GM19328 (cell line): ENCODE results near the gene MBD3.

Source experiments
- ATAC-seq: cut with Tn5 transposase; IDR thresholded peaks from one replicate; pipeline ENCODE4 v1.9.1; 2021; ENCODE audit warnings: mild to moderate bottlenecking, moderate library complexity; ENCODE audit not compliant: unreplicated experiment

Gene MBD3

GRCh38 chr19:1601613-1602064 lies 9.0 kb upstream of the MBD3 start:
- no peak for ATAC-seq

DNA sequence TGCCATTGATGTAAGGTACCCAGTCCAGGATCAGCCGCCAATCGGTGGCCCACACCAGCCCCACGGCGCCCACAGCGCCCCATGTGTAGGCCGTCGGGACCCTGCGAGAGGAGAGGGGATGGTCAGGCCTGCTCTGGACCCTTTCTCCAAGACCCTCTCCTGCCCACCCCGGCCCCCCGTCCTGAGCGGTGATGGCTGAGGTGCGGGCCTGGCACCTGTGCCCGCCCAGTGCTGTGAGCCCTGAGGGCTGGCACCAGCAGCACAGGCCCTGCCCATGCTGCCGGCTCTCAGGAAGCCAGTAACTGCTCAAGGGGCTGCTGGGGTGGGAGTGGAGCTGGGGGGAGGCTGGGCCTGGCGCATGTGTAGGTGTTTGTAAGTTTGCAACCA lies 6.8 kb upstream of the MBD3 start:
- ATAC-seq = no peak

GRCh38 chr19:1598777-1599459 lies 6.3 kb upstream of the MBD3 start:
- ATAC-seq = no peak

DNA sequence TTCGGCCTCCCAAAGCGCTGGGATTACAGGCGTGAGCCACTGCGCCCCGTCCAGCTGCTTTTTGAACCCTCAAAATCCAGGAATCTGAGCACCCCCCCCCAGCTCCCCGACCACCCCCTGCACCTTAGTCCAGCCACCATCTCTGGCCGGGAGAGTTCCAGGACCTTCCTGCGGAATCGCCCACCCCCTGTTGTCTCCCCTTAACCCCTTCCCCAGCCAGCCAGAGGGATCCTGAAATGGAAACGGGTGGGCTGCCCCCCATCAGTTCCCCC lies 772 bp upstream of the MBD3 start:
- no peak for ATAC-seq

DNA sequence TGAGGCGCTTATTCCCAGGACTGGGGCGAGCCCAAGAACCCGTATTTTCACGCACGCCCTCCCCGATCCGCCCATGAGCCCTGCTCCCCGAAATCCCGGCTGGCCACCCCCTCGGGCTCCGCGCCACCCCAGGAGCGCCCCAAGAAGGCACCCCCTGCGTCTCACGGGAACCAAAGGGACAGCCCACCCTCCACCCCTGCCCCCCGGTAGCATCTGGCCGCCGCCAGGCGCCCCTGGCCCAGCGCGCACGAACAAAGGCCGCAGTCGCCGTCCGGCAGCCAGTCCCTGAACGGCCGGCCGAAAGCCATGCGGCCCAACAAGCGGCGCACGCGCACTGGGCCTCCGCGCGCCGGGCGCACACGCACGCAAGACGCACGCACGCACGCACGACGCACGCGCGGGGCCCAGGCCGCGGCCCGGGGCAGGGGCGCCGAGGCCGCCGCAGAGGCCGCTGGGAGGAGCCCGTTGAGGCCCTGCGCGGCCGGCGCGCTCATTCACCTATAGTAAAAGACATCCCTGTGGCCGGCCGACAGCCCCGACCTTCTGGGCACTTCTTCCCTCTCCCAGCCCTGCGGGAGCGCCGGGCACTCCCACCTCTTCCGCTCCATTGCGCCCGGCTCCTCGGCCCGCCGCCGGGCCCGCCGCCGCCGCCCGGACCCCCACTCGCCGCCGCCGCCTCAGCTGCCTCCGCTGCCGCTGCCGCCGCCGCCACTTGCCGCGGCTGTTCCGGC lies 476 bp downstream of the MBD3 start:
- peak; percentile 73 for ATAC-seq

DNA sequence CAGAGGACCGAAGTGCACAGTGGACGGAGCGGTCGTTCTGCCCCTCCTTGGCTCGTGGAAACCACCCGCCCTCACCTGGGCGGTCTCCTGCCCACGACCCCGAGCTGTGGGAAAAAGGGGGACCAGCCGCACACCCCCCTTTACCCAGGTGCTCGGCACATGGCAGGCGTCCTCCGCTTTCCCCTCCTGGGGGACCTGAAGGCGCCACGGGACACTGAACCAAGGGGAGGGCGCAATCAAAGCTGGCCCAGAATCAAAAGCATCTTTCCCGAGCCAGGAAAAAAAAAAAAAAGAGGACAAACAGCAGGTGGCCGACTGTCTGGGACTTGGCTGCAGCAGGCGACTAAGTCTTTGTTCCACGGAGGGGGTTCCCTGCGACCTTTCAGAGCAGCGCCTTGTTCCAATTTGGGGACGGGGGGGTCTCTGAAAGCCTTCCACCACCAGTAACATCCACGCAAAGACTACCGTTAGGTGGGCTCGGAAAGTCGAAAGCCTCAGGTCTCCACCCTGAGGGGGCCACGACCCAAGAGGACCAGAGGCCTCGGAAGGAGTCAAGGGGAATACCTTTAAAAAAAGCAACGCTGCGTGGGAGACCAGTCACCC lies 1.1 kb downstream of the MBD3 start:
- no peak for ATAC-seq

GRCh38 chr19:1590641-1591397 lies 1.8 kb downstream of the MBD3 start:
- ATAC-seq = no peak

DNA sequence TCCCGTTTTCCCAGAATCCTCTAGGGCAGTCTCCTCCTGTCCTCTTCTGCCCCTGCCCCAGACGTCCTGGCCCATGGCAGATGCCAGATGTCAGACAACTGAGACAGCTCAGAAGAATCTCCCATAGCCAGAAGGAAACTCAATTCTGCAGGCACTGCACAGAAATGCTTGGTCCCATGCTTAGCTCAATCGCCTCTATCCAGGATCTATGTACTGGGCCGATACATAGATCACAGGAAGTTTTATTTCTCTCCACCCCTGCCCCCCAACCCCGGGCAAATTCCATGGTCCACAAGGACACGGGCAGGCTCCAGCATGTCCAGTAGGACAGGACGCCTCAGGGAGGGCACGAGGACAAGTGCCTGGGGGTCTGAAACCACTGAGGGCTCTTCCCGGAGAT lies 4.8 kb downstream of the MBD3 start:
- ATAC-seq = no peak

DNA sequence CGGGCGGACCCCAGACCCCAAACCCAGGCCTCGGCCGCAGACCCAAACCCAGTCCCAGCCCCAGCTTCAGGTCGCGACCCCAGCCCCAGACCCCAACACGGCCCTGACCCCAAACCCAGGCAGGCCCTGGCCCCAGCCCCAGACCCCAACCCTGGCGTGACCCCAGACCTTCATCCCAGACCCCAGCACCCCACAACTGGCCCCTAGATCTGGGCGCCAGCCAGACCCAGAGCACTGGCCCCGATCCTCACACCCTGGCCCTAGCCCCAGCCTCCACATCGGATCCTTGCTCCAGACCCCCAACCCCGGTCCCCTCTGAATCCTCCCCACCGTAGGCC lies 7.5 kb downstream of the MBD3 start:
- no peak for ATAC-seq

DNA sequence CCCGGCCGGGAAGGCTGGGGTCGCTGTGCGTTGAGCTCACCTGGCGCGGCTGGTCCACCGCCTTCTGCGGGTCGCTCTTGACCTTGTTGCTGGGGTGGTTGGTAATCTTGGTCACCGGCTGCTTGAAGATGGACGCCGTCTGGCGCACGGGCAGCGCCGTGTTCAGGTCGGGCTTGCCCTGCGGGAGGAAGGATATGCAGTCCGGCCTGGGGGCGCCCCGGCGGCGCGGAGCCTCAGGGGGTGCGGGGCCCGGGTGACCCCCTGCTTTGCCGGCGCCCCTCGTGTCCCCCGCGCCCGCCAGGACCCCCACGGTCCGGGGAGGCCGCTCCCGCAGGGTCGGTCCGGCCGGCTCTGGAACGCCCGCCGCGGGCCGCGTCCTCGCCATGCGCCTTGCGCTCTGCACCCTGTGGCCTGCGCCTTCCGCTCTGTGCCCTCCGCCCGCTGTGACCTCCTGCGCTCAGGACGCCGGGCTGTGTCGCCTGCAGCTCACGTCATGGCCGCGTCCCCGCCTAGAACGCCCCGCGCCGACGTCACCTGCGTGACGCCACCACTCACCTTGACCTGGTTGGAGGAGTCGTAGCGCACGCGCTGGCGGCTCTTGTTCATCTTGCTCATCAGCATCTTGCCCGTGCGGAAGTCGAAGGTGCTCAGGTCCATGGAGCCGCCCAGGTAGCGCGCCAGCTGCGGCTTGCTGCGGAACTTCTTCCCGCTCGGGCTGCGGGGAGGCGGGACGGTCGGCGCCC lies 8.0 kb downstream of the MBD3 start:
- ATAC-seq = no peak

- no peak for ATAC-seq
Observed at GRCh38 chr19:1582201-1582600, 10.5 kb downstream of the MBD3 start.

DNA sequence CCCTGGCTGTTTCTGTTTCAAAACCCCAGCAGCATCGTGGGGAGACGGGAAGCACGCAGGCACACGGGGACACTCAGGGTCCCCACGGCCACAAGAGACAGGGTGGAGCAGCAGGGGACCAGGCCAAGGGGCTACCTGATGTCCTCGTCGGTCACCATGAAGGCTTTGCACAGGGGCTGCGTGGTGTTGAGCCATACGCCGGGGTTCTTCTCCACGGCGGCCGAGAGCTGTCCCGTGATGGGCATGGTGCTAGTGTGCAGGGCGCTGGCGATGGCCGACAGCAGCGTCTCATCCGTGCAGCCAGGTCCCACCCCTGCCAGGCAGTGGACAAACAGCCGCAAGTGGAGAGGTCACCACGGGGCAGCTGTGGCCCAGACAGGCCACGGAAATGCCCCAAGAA lies 11.7 kb downstream of the MBD3 start:
- ATAC-seq = no peak

DNA sequence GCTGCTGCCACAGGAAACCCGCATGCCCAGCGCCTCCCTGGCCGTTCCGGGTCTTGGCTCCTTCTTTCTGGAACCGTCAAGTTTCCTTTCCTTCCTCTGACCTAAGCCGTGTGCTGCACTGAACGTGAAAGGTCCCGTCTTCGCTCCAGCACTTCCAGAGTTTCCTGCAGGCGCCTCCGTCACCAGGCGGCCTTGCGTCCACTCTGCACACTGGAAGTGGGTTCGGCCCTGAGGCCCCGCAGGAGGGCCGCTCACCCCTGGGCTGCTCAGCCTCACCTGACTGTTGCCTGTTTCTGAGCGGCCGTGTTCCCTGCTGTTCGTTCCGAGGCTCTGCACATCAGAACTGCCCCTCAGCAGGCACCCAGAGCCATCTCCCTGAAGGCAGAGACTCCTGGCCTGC lies 12.3 kb downstream of the MBD3 start:
- no peak for ATAC-seq

GRCh38 chr19:1579222-1579621 lies 13.4 kb downstream of the MBD3 start:
- no peak for ATAC-seq

DNA sequence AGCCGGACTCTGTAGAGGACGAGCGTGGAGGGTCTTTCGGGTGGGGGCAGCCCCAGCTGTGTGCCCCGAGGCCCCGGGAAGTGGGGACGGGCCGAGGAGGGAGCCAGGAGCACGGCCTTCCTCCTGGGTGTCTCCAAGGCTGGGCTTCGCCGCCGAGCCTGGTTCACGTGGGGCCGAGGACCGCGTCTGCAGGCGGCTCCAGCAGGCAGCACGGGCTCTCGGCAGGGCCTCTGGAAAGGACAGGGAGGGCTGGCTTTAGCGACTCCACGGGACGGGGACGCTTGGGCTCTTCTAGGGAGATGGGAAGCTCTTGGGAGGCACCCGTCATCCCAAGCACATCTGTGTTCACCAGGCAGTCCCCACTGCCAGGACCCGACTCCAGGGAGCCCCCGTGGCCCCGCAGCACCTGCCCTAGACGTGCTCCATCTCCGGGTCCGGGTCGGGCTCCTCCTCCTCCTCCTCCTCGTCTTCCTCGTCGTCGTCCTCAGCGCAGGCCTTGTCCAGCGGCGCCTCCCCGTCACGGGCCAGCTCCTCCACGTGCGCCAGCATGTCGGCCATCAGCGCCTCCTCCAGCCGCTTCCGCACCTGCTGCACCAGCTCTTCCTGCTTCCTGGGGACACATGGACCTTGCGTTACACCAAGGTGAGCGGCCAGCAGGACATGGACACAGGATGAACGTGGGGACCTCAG lies 14.6 kb downstream of the MBD3 start:
- no peak for ATAC-seq

GRCh38 chr19:1577090-1577928 lies 15.4 kb downstream of the MBD3 start:
- no peak for ATAC-seq

DNA sequence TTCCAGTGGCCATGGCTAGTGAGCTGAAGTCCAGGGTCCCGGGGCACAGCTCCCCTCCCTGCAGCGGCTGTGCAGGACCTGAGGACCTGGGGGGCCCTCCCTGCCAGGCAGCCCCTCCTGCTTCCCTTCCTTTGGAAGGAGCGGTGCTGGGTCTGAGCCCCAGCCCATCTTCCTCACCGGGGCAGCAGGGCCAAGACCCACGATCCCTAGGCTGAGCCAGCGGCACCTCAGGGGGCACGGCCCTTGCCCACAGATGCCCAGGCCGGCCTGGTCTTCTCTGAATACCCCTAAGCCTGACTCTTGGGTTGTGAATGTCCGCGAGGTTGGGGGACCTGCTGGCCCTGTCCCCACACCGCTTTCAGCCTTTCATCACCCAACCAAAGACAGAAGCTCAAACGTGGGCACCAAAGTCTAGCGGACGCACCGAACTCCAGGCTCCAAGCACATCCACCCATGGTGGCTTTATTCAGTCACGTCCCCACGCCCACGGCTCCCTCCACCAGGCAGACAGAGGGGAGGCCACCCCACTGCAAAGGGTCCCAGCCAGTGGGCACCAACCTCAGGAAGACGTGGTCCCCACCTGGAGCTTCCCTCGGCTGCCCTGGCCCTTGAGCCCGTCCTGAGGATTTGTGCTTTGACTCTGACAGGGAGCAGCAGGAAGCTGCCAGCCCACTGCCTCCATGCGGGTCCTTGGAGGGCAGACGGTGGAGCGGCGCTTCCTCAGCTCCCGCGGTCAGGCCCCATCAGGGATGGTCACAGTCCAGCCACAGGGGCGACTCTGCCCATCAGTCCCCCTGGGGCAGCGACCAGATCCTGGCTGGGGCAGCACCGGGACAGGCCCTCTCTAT lies 16.2 kb downstream of the MBD3 start:
- ATAC-seq = no peak

DNA sequence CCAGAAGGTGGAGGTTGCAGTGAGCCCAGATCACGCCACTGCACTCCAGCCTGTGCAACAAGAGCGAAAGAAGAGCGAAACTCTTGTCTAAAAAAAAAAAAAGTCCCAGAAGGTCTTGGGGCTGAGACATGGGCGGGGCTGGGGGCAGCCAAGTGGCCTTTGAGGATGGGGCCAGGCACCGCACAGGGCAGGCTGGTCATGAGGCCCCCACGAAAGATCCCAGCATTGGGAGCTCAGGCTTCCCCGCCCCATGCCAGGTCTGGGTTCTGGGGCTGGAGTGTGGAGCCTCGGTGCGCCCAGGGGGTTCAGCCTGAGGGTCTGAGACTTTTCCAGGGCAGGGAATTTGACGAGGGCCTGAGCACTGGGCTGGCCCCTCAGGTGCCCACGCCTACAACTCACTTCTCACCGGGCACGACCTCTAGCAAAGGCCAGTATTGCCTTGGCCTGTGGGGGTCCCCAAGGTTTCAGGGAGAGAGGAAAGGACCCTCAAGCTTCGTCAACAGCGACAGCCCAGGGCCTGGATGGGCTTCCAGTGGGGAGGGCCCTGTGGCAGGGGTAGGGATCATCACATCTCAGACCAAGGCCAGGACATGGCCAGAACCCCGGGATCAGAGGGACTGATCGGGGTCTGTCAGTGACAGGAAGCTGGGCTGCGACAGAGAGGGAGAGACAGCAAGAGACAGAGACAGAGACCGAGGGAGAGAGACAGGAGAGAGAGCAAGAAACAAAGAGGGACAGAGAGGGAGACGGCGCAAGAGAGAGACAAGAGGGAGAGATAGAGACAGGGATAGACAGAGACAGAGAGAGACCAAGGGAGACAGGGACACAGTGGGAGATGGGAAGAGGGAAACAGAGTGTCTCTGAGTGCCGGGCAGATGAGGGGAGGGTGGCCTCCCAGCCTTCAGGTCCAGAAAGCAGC lies 17.1 kb downstream of the MBD3 start:
- no peak for ATAC-seq
